HG03095 (cell line): Measurements from ENCODE around the gene MYO18B.
"Not testable (repeated sequence)": the region's sequence is repeated elsewhere in the genome, so short reads cannot be mapped to it uniquely, and the experiment has no call there.

Experiments used
- ATAC-seq: cut with Tn5 transposase; IDR thresholded peaks from one replicate; pipeline ENCODE4 v1.9.1; 2021; ENCODE audit warnings: moderate library complexity; ENCODE audit not compliant: unreplicated experiment

MYO18B gene

DNA sequence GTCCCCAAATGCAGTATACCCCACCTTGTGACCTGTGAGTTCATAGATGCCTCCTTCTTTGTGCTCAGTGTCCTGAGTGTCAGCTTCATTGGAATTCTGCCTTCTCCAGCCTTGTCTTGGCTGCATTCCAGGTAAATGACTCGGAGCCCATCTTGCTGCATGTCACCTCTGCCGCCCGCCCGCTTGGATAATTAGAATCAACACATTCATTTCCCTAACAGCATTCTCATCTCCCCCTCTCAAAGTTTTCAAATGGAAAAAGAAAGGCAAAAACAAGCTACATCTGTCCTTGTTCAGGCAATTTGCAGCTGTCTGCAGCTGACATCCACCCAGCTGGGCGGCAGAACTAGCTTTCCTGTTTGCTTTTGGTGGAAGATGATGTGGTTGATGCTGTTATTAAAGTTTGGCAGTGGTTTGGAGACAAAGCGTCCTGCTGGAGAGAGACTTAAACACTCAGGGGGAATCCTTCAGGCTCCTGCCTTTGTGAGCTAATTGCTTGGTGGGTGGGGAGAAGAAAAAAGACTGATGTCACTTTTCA is 228.5 kb downstream of the MYO18B start:
- no peak for ATAC-seq

- no peak for ATAC-seq
Measured at GRCh38 chr22:25970999-25971811, 229.2 kb downstream of the MYO18B start.

- no peak for ATAC-seq
Measured at GRCh38 chr22:25972397-25972796, 230.4 kb downstream of the MYO18B start.

DNA sequence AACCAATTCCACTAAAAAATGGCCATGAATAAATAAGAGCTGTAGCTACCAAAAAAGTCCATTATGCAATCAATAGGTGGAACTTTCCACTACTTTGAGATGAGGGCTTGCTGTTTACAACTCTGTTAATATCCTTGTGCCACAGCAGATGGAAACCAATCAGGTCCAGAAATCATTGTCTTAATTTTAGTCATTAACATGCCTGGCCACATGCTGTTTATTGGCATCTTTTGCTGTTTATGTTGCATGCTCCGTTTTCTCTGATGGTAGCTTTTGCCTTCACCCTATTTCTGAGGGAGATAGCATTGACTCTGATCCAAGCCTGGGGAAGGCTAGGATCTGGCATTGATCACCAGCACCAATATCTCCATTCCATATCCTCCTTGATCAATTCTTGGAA is 234.4 kb downstream of the MYO18B start:
- no peak for ATAC-seq

- no peak for ATAC-seq
Measured at GRCh38 chr22:25979968-25980367, 238.0 kb downstream of the MYO18B start.

- not testable (repeated sequence) for ATAC-seq
Measured at GRCh38 chr22:25984911-25985310, 242.9 kb downstream of the MYO18B start.

GRCh38 chr22:25987948-25988347 is 246.0 kb downstream of the MYO18B start:
- no peak for ATAC-seq

GRCh38 chr22:25990940-25991339 is 249.0 kb downstream of the MYO18B start:
- ATAC-seq: no peak

GRCh38 chr22:25992331-25992730 is 250.3 kb downstream of the MYO18B start:
- no peak for ATAC-seq

- ATAC-seq: no peak
Measured at GRCh38 chr22:25996669-25997068, 254.7 kb downstream of the MYO18B start.

DNA sequence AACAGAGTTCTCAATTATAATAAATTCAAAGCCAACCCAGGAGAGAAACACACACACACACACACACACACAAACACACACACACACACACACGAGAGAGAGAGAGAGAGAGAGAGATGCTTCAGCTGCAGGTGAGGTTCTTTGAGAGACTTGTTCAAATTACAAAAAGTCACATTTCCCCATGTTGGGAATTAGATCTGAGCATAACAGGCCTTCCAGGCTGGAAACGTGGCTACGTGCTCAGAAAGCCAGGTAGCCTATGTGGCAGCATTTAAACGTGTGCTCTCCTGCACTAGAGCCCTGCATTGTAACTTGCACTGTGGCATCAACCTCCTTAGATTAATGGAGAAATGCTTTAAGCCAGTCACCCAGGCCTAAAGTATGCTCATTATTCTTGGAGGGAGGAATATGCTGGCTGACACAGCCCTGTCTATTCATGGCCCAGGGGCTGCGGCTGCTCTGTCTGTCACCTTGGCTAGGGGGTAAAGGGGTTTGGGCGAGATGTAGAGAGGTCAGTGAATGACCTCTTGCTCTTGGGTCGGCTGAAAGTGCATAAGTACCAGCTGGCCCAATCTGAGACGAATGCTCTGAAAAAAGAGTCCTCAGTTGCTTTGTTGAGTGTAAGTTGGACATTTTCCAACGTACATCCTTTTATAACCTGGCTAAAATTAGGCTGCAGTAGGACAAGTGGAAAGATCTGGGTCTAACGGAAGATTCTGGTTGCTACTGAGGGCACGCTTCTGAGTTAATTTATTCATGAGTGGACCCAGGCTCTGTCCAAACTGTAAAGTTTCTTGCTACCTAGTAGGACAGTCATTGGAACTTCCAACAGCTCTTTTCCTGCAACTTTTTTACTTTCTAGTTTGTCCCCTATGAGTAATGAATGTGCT is 256.1 kb downstream of the MYO18B start:
- no peak for ATAC-seq

DNA sequence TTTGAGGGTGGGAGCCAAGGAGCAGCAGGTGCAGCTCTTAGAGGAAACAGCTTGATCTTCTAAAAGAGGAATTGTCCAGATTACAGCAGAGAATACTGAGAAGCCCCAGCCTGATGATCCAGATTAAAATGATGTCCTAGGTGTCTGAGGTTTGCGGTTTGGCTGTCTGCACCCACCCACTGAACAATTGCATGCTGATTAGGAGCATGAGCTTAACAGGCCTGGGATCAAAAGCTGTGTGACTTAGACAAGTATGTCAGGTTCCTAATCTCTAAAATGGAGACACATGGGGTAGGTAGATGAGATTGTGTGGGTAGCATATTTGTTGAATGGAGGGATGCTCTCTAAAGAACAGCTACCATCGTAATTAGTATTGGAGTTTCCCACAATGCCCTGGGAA is 260.5 kb downstream of the MYO18B start:
- ATAC-seq: no peak

DNA sequence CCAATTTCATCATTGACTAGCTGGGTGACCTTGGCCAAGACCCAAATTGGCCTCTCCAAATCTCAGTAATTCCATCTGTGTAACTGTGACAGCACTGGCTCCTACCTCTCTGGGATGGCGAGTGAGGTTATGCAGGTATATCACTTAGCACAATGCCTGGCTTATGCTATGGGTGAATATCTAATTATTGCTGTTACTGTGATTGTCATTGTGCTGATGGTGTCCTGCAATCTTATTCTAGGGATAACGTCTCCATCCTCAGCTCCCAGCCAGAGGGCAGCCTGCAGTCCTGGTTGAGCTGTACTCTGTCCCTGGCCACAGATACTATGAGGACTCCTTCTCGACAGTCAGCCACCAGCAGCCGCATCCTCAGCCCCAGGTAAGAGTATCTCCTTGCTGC is 262.5 kb downstream of the MYO18B start:
- ATAC-seq: no peak

DNA sequence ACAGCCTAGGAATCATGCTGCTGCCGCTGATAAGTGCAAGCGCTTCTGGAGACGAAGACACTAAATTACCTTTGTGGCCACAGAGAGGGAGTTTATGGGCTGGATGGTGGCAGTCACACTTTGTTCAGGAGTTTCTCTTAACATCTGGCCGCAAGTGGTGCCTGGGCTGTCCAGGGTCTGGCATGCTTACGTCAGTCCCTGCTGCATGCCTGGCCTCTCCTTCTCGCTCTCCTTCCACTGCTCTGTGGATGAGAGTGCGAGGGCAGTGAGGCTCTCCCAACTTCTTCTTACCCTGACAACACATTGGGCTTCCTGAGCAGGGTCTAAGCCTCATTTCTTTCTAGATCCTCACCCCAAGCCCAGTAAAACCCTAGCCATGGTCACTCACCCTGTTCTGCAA is 266.6 kb downstream of the MYO18B start:
- no peak for ATAC-seq

DNA sequence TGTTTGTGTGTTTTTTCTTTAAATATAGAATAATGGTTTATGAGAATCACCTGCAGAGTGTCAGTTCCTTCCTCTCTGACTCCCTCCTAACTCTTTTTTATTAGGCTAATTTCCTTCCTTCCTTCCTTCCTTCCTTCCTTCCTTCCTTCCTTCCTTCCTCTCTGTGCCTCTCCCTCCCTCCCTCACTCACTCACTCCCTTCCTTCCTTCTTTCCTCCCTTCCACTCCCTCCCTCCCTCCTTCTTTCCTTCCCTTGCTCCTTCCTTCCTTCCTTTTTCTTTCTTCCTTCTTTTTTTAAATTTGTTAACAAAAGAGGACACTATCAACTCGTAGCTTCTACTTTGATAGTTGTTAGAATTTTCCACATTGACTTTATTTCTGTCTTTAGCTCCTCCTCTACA is 274.9 kb downstream of the MYO18B start:
- no peak for ATAC-seq

GRCh38 chr22:26017932-26018331 is 275.9 kb downstream of the MYO18B start:
- no peak for ATAC-seq

GRCh38 chr22:26019596-26019995 is 277.6 kb downstream of the MYO18B start:
- ATAC-seq: no peak

- no peak for ATAC-seq
Measured at GRCh38 chr22:26021516-26021915, 279.5 kb downstream of the MYO18B start.

GRCh38 chr22:26023104-26023775 is 281.3 kb downstream of the MYO18B start:
- ATAC-seq: no peak

DNA sequence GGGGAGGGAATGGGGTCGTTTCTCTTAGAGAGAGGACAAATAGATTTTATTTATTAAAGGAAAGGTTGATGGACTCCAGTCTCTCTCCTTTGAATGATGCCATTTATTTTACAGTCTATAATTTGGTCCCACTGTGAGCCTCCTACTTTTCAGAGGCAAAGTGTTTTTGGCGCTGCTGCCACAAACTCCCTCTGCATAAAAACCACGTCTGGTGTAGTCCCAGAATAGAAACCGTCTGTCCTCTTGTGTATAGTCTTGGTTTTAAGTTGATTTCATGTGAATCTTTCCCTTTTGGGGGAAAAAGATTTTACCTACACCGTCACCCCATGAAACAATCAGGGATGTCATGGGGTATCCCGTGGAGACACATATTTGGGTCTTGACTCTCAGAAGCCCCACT is 283.6 kb downstream of the MYO18B start:
- no peak for ATAC-seq

- ATAC-seq: no peak
Measured at GRCh38 chr22:26027341-26027740, 285.4 kb downstream of the MYO18B start.
